Fibroblast of villous mesenchyme (primary cell): ENCODE data around the gene LRRC3. TPM values are rescaled to one million over a fixed set of nuclear protein-coding genes. Genes with fewer than 3 reads are reported as not detected.

Experiments
- DNase-seq: peaks from one replicate; pipeline ENCODE4 v3.0.0-alpha.2; 2010; ENCODE audit warnings: low read depth
- H3K4me3 ChIP-seq: 2 replicates; pipeline ENCODE4 v1.5.1; 2011; ENCODE audit warnings: low read depth, mild to moderate bottlenecking, low read length
- total RNA-seq: library from RNA; depleted of rRNA; stranded (reverse); fragments of >200 nt; gene quantifications from 2 replicates; pipeline ENCODE4 v1.2.3, GENCODE V29; 2012
- TF ChIP-seq, protein P1 (sequence below): IDR thresholded peaks from 2 replicates; pipeline ENCODE4 v1.5.1; 2012; ENCODE audit warnings: low read depth, mild to moderate bottlenecking, low read length; ENCODE audit not compliant: insufficient read depth

LRRC3 gene
- total RNA-seq, 1 donor: under 0.01 TPM

DNA sequence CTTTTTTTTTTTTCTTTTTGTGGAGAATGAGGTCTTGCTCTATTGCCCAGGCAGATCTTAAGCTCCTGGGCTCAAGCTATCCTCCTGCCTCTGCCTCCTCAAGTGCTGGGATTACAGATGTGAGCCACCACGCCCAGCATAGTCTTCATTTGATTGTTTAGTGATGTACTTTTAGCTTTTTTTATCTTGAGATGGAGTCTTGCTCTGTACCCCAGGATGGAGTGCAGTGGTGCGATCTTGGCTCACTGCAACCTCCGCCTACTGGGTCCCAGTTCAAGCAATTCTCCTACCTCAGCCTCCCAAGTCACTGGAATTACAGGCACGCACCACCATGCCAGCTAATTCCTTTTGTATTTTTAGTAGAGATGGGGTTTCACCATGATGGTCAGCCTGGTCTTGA is 24.0 kb upstream of the LRRC3 start:
- H3K4me3 ChIP-seq: no peak overlapping the region
- TF ChIP-seq, protein P1, sequence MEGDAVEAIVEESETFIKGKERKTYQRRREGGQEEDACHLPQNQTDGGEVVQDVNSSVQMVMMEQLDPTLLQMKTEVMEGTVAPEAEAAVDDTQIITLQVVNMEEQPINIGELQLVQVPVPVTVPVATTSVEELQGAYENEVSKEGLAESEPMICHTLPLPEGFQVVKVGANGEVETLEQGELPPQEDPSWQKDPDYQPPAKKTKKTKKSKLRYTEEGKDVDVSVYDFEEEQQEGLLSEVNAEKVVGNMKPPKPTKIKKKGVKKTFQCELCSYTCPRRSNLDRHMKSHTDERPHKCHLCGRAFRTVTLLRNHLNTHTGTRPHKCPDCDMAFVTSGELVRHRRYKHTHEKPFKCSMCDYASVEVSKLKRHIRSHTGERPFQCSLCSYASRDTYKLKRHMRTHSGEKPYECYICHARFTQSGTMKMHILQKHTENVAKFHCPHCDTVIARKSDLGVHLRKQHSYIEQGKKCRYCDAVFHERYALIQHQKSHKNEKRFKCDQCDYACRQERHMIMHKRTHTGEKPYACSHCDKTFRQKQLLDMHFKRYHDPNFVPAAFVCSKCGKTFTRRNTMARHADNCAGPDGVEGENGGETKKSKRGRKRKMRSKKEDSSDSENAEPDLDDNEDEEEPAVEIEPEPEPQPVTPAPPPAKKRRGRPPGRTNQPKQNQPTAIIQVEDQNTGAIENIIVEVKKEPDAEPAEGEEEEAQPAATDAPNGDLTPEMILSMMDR: no peak
- no peak for DNase-seq

- no peak overlapping the region for H3K4me3 ChIP-seq
- TF ChIP-seq, protein P1: no peak
- no peak for DNase-seq
Measured at GRCh38 chr21:44432841-44433790, 22.2 kb upstream of the LRRC3 start.

GRCh38 chr21:44433791-44434567 is 21.3 kb upstream of the LRRC3 start:
- no peak for DNase-seq
- H3K4me3 ChIP-seq: no peak overlapping the region

GRCh38 chr21:44434568-44434925 is 20.8 kb upstream of the LRRC3 start:
- DNase-seq: no peak
- no peak overlapping the region for H3K4me3 ChIP-seq
- TF ChIP-seq, protein P1: no peak

More at GRCh38 chr21:44433791-44434567, 21.3 kb upstream of the LRRC3 start:
- TF ChIP-seq, protein P1: no peak

DNA sequence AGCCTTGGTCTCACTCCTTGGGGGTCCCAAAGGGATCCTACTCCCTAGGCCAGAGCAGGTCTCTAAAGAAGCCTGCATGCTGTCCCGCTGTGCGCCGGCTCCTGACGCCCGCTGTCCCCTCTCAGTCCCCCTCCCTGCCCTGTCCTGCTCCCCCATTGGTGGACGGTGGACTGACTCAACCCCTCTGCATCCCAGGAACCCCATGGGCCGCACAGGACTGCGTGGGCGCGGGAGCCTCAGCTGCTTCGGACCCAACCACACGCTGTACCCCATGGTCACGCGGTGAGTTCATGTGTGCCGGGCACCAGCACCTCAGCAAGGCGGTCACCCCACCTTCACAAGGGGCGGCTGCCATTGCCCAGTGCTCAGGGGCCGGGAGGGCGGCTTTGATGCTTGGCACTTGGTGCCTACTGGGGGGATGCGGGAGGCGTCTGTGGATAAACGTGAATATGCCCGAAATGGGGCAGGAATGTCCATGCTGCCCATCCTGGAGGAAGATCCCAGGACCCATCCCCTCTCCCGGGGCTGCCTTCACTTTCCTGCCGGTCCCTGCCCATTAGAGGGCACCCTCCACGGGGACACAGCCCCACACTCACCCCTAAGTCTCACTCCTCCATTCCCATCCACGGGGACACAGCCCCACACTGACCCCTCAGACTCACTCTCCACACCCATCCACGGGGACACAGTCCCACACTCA is 20.2 kb upstream of the LRRC3 start:
- no peak for DNase-seq
- TF ChIP-seq, protein P1: no peak

DNA sequence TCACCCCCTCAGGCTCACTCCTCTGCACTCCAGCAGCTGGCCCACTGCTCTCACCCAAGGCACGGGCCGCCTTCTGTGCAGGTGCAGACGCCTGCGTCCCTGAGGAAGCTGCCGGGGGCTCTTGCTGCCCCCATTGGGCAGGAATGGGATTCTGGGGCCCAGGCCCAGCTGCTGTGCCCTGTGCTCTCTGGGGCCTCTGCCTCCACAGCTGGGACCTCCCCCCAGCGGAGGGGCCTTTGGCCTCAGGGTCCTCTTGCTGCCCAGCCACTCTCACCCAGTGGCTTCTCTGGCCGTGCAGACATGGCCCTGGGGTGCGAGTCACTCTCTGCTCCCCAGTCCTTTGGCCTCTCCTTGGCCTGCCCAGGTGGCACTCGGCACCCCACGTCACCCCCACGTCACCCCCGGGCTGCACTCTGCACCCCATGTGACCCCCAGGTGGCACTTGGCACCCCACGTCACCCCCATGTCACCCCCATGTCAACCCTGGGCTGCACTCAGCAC is 19.1 kb upstream of the LRRC3 start:
- no peak overlapping the region for H3K4me3 ChIP-seq
- TF ChIP-seq, protein P1: no peak
- no peak for DNase-seq

More for the DNA sequence above, 20.2 kb upstream of the LRRC3 start:
- H3K4me3 ChIP-seq: no peak overlapping the region
